ENCODE measurements around the gene MXD4.

- TF ChIP-seq CTCF (IDR thresholded peaks at IDR 0.05): no peak
- TF ChIP-seq POLR2A (IDR thresholded peaks at IDR 0.05): no peak
Measured at GRCh38 chr4:2291705-2292645, 30.1 kb upstream of the MXD4 start.

All from heart left ventricle (tissue), 13 donors.